GM18868 (cell line): ENCODE results near the gene SGK1.

Experiments used
- ATAC-seq: cut with Tn5 transposase; IDR thresholded peaks from one replicate; pipeline ENCODE4 v1.9.1; 2021; ENCODE audit warnings: mild to moderate bottlenecking, moderate library complexity; ENCODE audit not compliant: unreplicated experiment

SGK1 gene

GRCh38 chr6:134138226-134138975 is 179.5 kb downstream of the SGK1 start:
- no peak for ATAC-seq

GRCh38 chr6:134134654-134135053 is 183.3 kb downstream of the SGK1 start:
- ATAC-seq, result no peak

- no peak for ATAC-seq
Measured at GRCh38 chr6:134132494-134133141, 185.3 kb downstream of the SGK1 start.

GRCh38 chr6:134131530-134132139 is 186.3 kb downstream of the SGK1 start:
- ATAC-seq, result no peak

- no peak for ATAC-seq
Measured at GRCh38 chr6:134128146-134128545, 189.8 kb downstream of the SGK1 start.

- ATAC-seq, result no peak
Measured at GRCh38 chr6:134123666-134124208, 194.2 kb downstream of the SGK1 start.

- ATAC-seq, result no peak
Measured at GRCh38 chr6:134122775-134123174, 195.1 kb downstream of the SGK1 start.

GRCh38 chr6:134119486-134119885 is 198.4 kb downstream of the SGK1 start:
- ATAC-seq, result no peak
